ENCODE results near the gene ATP2A3.

The ATP2A3 gene

GRCh38 chr17:3888343-3889171 is 75.7 kb downstream of the ATP2A3 start:
- no peak for DNase-seq

DNA sequence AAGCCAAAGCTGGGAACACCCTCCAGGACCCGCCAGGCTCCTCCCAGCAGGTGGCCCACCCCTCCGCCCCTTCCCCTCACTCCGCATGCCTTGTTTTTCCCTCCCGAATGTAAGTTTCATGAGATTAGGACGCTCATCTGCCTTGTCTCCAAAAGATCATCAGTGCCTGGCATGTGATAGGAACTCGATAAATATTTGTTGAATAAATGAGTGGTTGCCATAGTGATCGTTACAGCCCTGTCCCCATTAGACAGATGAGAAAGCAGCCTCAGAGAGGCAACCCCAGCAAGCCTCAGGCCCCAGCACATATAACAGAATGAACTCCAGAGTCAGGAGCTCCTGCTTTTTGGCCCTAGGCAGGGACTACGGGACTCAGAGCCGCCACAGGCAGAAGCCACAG is 76.4 kb downstream of the ATP2A3 start:
- no peak for DNase-seq

- DNase-seq = no peak
These were observed 76.8 kb downstream of the ATP2A3 start for GRCh38 chr17:3887394-3887793.

- peak; percentile 64 for DNase-seq
These were observed 77.5 kb downstream of the ATP2A3 start for GRCh38 chr17:3886776-3887175.

- peak; percentile 8 for DNase-seq
These were observed 78.3 kb downstream of the ATP2A3 start for GRCh38 chr17:3885970-3886369.

- no peak for DNase-seq
These were observed 79.0 kb downstream of the ATP2A3 start for GRCh38 chr17:3885271-3885670.

DNA sequence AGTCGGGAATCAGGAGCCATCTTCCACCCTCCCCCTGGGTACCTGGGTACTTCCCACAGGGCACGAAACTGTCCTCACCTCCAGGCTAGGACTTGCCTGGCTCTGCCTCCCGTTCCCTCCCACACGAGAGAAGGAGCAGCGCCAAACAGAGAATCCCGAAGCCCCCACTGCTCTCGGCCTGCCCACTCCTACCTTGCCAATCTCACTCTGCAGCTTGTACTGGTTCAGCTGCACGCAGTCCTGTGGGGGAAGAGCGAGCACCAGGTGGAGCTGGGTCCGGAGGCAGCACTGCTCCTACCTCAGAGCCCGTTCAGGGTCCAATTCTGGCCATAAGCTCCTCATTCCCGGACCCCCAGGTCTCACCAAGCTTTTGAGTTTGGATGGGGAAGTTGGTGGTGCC is 80.0 kb downstream of the ATP2A3 start:
- DNase-seq = no peak

DNA sequence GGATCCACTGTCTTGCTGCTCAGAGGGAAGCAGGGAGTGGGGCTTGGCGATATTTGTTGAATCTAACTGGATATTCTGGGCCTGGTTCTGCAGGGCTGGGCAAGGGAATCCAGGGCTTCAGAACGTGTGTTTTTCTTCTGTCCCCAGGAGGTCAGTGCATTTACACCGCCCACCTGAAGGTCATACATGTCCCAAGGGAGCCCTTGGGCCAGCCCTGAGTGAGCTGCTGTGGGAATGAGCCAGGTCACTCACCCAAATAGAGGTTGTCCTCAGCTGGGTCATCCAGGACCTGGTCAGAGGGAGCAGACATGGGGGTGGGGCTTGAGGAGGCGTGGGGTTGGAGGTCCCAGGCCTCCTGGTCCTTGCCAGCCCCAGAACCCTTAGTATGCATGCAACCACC is 82.0 kb downstream of the ATP2A3 start:
- DNase-seq = no peak

DNA sequence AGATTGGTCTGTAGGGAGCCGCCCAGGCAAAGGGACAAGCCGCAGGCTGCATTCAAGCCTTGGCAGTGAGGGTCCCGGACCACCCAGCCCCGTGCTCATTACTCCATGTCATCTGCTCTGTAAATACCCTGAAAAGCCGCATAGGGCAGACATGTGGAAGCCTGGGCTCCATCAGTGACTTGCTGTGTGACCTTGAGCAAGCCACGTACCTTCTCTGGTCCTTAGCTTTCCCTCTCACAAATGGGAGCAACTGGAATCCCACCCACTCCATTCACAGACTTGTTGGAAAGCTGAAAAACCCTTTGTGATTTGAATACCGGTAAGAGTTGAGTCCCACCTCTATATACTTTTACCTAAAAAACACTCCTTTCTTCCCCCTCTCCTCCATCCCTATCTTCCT is 83.3 kb downstream of the ATP2A3 start:
- DNase-seq = no peak

- no peak for DNase-seq
These were observed 84.4 kb downstream of the ATP2A3 start for GRCh38 chr17:3879591-3880417.

DNA sequence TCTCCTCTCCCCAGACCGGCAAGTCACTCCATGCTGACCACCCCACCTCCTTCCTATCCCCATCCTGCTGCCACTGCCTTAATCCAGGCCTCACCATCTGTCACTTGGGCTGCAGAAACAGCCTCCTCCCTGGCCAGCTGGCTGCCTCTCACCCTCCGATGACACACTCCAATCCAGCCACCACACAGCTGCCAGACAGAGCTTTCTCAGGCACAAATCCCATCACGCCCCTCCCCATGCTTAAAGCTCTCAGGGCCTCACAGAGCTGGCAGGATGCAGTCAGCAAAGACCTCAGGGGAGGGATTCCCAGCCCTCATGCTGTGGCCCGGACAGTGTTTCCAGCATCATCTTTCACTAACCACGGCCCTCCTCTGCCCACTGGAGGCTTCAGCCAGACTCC is 85.1 kb downstream of the ATP2A3 start:
- DNase-seq = no peak

DNA sequence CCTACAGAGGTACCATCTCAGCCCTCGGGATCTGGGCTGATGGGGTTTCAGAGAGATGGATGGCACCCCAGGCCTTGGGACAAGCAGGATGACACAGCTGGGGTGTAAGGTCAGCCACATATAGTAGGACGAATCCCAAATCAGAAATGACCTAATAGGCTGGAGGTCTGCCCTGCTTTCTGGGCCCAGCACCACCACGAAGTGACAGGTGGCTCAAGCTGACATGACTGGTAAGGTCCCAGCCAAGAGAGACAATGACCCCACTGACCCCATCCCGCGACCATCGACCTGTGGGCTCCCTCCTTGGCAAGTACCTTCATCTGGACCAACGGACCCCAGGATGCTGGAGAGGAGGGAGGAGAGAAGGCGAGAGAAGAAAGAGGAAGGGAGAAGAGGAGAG is 87.0 kb downstream of the ATP2A3 start:
- no peak for DNase-seq

DNA sequence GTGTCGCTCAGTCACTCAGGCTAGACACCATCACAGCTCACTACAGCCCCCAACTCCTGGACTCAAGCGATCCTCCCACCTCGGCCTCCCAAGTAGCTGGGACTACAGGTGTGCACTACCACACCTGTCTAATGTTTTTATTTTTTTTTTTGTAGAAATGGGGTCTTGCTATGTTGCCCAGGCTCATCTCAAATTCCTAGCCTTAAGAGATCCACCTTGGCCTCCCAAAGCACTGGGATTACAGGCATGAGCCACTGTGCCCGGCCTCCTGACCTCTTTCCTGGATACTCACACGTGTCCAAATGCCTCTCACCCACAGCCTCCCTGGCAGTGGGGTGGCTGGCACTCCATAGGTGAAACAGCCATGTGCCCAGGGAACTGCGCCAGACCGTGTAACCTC is 88.9 kb downstream of the ATP2A3 start:
- DNase-seq = no peak

Data from inflammatory macrophage treated with lipopolysaccharide for 4 hours (primary cell).